Measurements from ENCODE around the gene PSMD8.
A peak's percentile ranks its signal among the peaks of the same experiment; 100 is the strongest.

PSMD8 gene

DNA sequence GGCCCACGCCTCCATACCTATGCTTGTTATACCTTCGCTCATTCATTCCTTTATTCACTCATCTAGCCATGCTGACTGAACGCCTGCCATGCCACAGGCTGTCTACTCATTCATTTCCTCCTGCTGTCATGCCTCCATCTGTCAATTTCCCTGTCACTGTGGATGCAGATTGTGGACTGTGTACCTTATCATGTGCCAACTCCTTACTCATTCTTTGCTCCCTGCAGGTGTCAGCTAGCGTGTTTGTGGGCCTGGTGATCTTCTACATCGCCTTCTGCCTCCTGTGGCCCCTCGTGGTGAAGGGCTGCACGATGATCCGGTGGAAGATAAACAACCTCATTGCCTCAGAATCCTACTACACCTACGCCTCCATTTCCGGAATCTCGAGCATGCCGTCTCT lies 4.1 kb upstream of the PSMD8 start:
- Histone ChIP-seq H3K27ac (ENCODE audit: low read depth, low read length) (no peak overlapping the region), H3K9ac (ENCODE audit: low read length) (no peak overlapping the region), H3K27me3 (ENCODE audit: insufficient read depth, low read length) (no peaks in the 10 kb centered on the region), H3K14ac (ENCODE audit: low read length) (no peak overlapping the region), H3K4ac (ENCODE audit: low read depth, low read length) (no peak overlapping the region), H3K23ac (ENCODE audit: low read length) (no peak overlapping the region), H3K4me3 (ENCODE audit: low read depth, low read length) (no peak overlapping the region), H2BK5ac (ENCODE audit: low read depth, low read length, poor library complexity) (no peak overlapping the region), H4K91ac (ENCODE audit: low read depth, low read length) (no peak overlapping the region), H4K12ac (ENCODE audit: low read depth, low read length) (no peak overlapping the region), H2AFZ (ENCODE audit: insufficient read depth, low read length, poor library complexity) (no peak overlapping the region), H3K9me3 (ENCODE audit: insufficient read depth, low read depth, low read length) (no peaks in the 10 kb centered on the region), H2BK120ac (ENCODE audit: insufficient read depth, low read length, poor library complexity) (no peak overlapping the region), H3K4me1 (ENCODE audit: control insufficient read depth in 1 of 2, insufficient read depth in 2 of 2, low read length in 2 of 2) (peaks cover under 1% of the 10 kb centered on the region in 2 experiments), H2AK5ac (ENCODE audit: low read length) (no peak overlapping the region), H3K18ac (ENCODE audit: low read length) (no peak overlapping the region), H3K4me2 (ENCODE audit: low read length) (no peak overlapping the region), H3K36me3 (ENCODE audit: control insufficient read depth in 1 of 2, insufficient read depth in 2 of 2, low read length in 2 of 2) (no peaks in the 10 kb centered on the region), H4K8ac (ENCODE audit: low read depth, low read length) (no peak overlapping the region), H3K79me1 (ENCODE audit: low read length) (peaks cover 7% of the 10 kb centered on the region), H3K79me2 (ENCODE audit: control insufficient read depth, insufficient read depth, low read length, poor library complexity) (peaks cover 7% of the 10 kb centered on the region), H2BK12ac (ENCODE audit: low read length) (no peak overlapping the region)
- no CpG with 5 or more reads among the region's 12 CpGs for WGBS (ENCODE audit: extremely low coverage, insufficient coverage, insufficient read length)
- DNase-seq: no peak

DNA sequence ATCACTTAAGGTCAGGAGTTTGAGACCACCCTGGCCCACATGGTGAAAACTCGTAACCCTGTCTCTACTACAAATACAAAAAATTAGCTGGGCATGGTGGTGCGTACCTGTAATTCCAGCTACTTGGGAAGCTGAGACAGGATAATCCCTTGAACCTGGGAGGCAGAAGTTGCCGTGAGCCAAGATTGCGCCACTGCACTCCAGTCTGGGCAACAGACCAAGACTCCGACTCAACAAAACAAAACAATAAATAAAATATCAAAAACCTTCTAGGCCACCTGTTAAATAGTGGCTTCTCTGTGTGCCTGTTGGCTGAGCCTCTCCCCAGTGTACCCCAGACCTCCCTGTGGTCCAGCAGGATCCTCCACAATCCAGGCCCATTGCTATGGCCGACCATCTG lies 3.3 kb upstream of the PSMD8 start:
- no peak overlapping the region for H2BK120ac ChIP-seq (ENCODE audit: insufficient read depth, low read length, poor library complexity)
- peaks cover 8% of the 10 kb centered on the region for H3K79me1 ChIP-seq (ENCODE audit: low read length)
- no peak for DNase-seq
- H4K91ac ChIP-seq (ENCODE audit: low read depth, low read length): no peak overlapping the region
- H3K4me2 ChIP-seq (ENCODE audit: low read length): no peak overlapping the region
- H3K9me3 ChIP-seq (ENCODE audit: insufficient read depth, low read depth, low read length): no peaks in the 10 kb centered on the region
- H3K9ac ChIP-seq (ENCODE audit: low read length): no peak overlapping the region
- H4K12ac ChIP-seq (ENCODE audit: low read depth, low read length): no peak overlapping the region
- H2BK12ac ChIP-seq (ENCODE audit: low read length): no peak overlapping the region
- no peak overlapping the region for H3K4ac ChIP-seq (ENCODE audit: low read depth, low read length)
- no peak overlapping the region for H4K8ac ChIP-seq (ENCODE audit: low read depth, low read length)
- no CpG with 5 or more reads among the region's 6 CpGs for WGBS (ENCODE audit: extremely low coverage, insufficient coverage, insufficient read length)
- H3K4me3 ChIP-seq (ENCODE audit: low read depth, low read length): no peak overlapping the region
- H3K14ac ChIP-seq (ENCODE audit: low read length): no peak overlapping the region
- H3K4me1 ChIP-seq (ENCODE audit: control insufficient read depth in 1 of 2, insufficient read depth in 2 of 2, low read length in 2 of 2): peaks cover 6 to 8% of the 10 kb centered on the region in 2 experiments
- H2AK5ac ChIP-seq (ENCODE audit: low read length): no peak overlapping the region
- peaks cover 12% of the 10 kb centered on the region for H3K79me2 ChIP-seq (ENCODE audit: control insufficient read depth, insufficient read depth, low read length, poor library complexity)
- no peak overlapping the region for H2BK5ac ChIP-seq (ENCODE audit: low read depth, low read length, poor library complexity)
- no peak overlapping the region for H2AFZ ChIP-seq (ENCODE audit: insufficient read depth, low read length, poor library complexity)
- peaks cover under 1% of the 10 kb centered on the region in 2 experiments for H3K36me3 ChIP-seq (ENCODE audit: control insufficient read depth in 1 of 2, insufficient read depth in 2 of 2, low read length in 2 of 2)
- H3K27ac ChIP-seq (ENCODE audit: low read depth, low read length): no peak overlapping the region
- H3K27me3 ChIP-seq (ENCODE audit: insufficient read depth, low read length): no peaks in the 10 kb centered on the region
- no peak overlapping the region for H3K18ac ChIP-seq (ENCODE audit: low read length)
- no peak overlapping the region for H3K23ac ChIP-seq (ENCODE audit: low read length)

DNA sequence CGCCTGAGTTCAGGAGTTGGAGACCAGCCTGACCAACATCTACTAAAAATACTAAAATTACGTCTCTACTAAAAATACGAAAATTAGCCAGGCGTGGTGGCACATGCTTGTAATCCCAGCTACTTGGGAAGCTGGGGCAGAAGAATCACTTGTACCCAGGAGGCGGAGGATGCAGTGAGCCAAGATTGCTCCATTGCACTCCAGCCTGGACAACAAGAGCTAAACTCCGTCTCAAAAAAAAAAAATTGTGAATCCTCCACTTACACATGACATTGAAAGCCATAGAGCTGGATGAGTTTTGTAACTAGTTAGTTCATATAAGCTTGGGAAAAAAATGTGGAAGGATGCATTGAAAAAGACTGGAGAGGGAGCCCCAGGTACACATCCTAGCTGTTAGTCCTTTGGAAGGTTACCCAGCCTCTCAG lies 452 bp upstream of the PSMD8 start:
- no peak overlapping the region for H4K12ac ChIP-seq (ENCODE audit: low read depth, low read length)
- no CpG with 5 or more reads among the region's 6 CpGs for WGBS (ENCODE audit: extremely low coverage, insufficient coverage, insufficient read length)
- peak overlapping the region; percentile 20 for H3K9ac ChIP-seq (ENCODE audit: low read length)
- H2AK5ac ChIP-seq (ENCODE audit: low read length): no peak overlapping the region
- H2BK12ac ChIP-seq (ENCODE audit: low read length): no peak overlapping the region
- H3K27ac ChIP-seq (ENCODE audit: low read depth, low read length): peak overlapping the region; percentile 27
- no peaks in the 10 kb centered on the region for H3K27me3 ChIP-seq (ENCODE audit: insufficient read depth, low read length)
- no peak overlapping the region for H2BK5ac ChIP-seq (ENCODE audit: low read depth, low read length, poor library complexity)
- peak overlapping the region; percentile 84 for H4K8ac ChIP-seq (ENCODE audit: low read depth, low read length)
- peak overlapping the region; percentile 46 for H2BK120ac ChIP-seq (ENCODE audit: insufficient read depth, low read length, poor library complexity)
- H3K79me1 ChIP-seq (ENCODE audit: low read length): peaks cover 8% of the 10 kb centered on the region
- H3K23ac ChIP-seq (ENCODE audit: low read length): no peak overlapping the region
- peak overlapping the region; percentile 42 for H4K91ac ChIP-seq (ENCODE audit: low read depth, low read length)
- H3K9me3 ChIP-seq (ENCODE audit: insufficient read depth, low read depth, low read length): no peaks in the 10 kb centered on the region
- H2AFZ ChIP-seq (ENCODE audit: insufficient read depth, low read length, poor library complexity): peak overlapping the region; percentile 59
- no peak overlapping the region for H3K18ac ChIP-seq (ENCODE audit: low read length)
- H3K36me3 ChIP-seq (ENCODE audit: control insufficient read depth in 1 of 2, insufficient read depth in 2 of 2, low read length in 2 of 2): peaks cover 10 to 11% of the 10 kb centered on the region in 2 experiments
- DNase-seq: no peak
- no peak overlapping the region for H3K4ac ChIP-seq (ENCODE audit: low read depth, low read length)
- no peak overlapping the region for H3K4me3 ChIP-seq (ENCODE audit: low read depth, low read length)
- peaks cover 6 to 15% of the 10 kb centered on the region in 2 experiments for H3K4me1 ChIP-seq (ENCODE audit: control insufficient read depth in 1 of 2, insufficient read depth in 2 of 2, low read length in 2 of 2)
- H3K4me2 ChIP-seq (ENCODE audit: low read length): peak overlapping the region; percentile 71
- H3K79me2 ChIP-seq (ENCODE audit: control insufficient read depth, insufficient read depth, low read length, poor library complexity): peaks cover 12% of the 10 kb centered on the region
- no peak overlapping the region for H3K14ac ChIP-seq (ENCODE audit: low read length)

DNA sequence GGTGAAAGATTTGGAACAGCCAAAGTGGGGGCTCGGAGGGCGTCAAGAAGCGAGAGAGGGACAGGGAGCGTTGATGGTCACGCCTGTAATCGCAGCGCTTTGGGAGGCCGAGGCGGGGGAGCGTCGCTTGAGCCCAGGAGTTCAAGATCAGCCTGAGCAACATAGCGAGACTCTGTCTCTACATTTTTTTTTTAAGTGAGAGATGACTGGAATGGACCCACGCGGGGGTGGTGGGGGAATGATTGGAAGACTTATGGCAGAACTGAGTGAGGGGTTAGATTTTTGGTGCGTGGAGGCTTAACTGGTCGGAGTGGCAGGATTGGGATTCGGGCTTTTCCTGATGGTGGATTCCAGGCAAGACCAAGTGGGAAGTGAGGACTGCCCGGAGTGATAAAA lies 725 bp downstream of the PSMD8 start:
- peak overlapping the region; percentile 90 for H4K91ac ChIP-seq (ENCODE audit: low read depth, low read length)
- peak overlapping the region; percentile 88 for H2BK5ac ChIP-seq (ENCODE audit: low read depth, low read length, poor library complexity)
- H2AFZ ChIP-seq (ENCODE audit: insufficient read depth, low read length, poor library complexity): peak overlapping the region; percentile 72
- H2AK5ac ChIP-seq (ENCODE audit: low read length): peak overlapping the region; percentile 45
- no peaks in the 10 kb centered on the region for H3K27me3 ChIP-seq (ENCODE audit: insufficient read depth, low read length)
- peak overlapping the region; percentile 74 for H2BK120ac ChIP-seq (ENCODE audit: insufficient read depth, low read length, poor library complexity)
- peak overlapping the region; percentile 93 for H3K14ac ChIP-seq (ENCODE audit: low read length)
- H4K12ac ChIP-seq (ENCODE audit: low read depth, low read length): peak overlapping the region; percentile 84
- H3K9ac ChIP-seq (ENCODE audit: low read length): peak overlapping the region; percentile 92
- H3K79me2 ChIP-seq (ENCODE audit: control insufficient read depth, insufficient read depth, low read length, poor library complexity): peaks cover 12% of the 10 kb centered on the region
- DNase-seq: no peak
- H3K9me3 ChIP-seq (ENCODE audit: insufficient read depth, low read depth, low read length): no peaks in the 10 kb centered on the region
- peaks cover 6 to 15% of the 10 kb centered on the region in 2 experiments for H3K4me1 ChIP-seq (ENCODE audit: control insufficient read depth in 1 of 2, insufficient read depth in 2 of 2, low read length in 2 of 2)
- peak overlapping the region; percentile 73 for H3K4me2 ChIP-seq (ENCODE audit: low read length)
- H3K18ac ChIP-seq (ENCODE audit: low read length): peak overlapping the region; percentile 92
- peak overlapping the region; percentile 63 for H3K27ac ChIP-seq (ENCODE audit: low read depth, low read length)
- WGBS (ENCODE audit: extremely low coverage, insufficient coverage, insufficient read length): no CpG with 5 or more reads among the region's 18 CpGs
- H3K4me3 ChIP-seq (ENCODE audit: low read depth, low read length): peak overlapping the region; percentile 97
- peaks cover 19% of the 10 kb centered on the region in 2 experiments for H3K36me3 ChIP-seq (ENCODE audit: control insufficient read depth in 1 of 2, insufficient read depth in 2 of 2, low read length in 2 of 2)
- peak overlapping the region; percentile 16 for H2BK12ac ChIP-seq (ENCODE audit: low read length)
- peak overlapping the region; percentile 66 for H3K4ac ChIP-seq (ENCODE audit: low read depth, low read length)
- peak overlapping the region; percentile 94 for H4K8ac ChIP-seq (ENCODE audit: low read depth, low read length)
- peaks cover 8% of the 10 kb centered on the region for H3K79me1 ChIP-seq (ENCODE audit: low read length)
- no peak overlapping the region for H3K23ac ChIP-seq (ENCODE audit: low read length)
